ENCODE results near the gene SPOCK1.

The SPOCK1 gene

DNA sequence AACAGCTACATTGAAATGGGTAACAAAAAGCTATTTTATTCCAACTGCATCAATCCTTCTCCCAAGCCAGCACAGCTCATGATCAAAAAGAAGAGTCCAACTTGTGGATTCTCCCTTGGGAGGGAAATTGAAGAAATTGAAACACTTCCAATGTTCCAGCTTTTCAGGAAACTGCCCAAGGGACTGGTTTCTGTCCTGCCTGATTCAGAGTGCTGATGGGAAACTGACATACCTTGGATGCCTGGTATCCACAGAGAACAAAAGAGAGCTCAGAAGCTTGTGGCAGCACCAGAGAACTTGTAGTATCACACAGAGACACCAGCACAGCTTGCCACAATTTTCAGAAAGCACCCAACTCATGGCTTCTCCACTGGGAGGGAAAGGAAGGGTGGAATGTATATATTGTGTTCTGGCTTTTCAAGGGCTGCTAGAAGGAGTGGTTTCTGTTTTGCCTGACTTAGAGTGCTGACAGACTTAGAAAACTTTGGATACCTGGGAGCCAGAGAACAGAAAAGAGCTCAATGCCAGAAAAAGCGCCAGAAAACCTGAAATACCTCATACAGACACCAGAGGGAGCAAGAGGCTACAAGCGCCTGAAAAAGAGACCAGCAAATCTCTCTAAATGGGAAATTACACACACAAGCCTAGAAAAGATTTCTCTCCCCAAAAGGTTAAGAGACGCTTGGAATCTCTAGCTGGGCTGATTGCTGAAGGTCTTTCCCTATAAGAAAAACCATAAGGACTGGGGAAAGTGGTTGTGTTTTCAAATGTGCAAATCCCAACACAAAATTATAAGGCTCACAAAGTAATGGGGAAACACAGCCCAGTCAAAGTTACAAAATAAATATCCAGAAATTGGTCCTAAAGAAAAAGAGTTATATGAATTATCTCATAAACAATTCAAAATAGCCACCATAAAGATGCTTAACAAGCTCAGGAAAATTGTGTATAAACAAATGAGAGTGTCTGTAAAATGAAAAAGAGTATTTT, 178.8 kb downstream of the SPOCK1 start:
- peaks cover 23% of the 10 kb centered on the region for H3K27me3 Mint-ChIP-seq
- no peak overlapping the region for H3K4me3 Mint-ChIP-seq
- intact Hi-C loops (cut with micrococcal nuclease), result loop anchor here (1.0 kb wide), 1 partner anchor 179 kb away; the partner anchor contains the start of gene SPOCK1
- H3K36me3 Mint-ChIP-seq (ENCODE audit: low read depth), result no peaks in the 10 kb centered on the region
- H3K4me1 Mint-ChIP-seq (ENCODE audit: low read depth), result no peaks in the 10 kb centered on the region
- H3K9me3 Mint-ChIP-seq, result no peaks in the 10 kb centered on the region
- H3K27ac Mint-ChIP-seq, result no peak overlapping the region

GRCh38 chr5:137318027-137318426, 181.1 kb downstream of the SPOCK1 start:
- H3K27ac Mint-ChIP-seq, result no peak overlapping the region
- intact Hi-C loops (cut with micrococcal nuclease), result no loop called here
- H3K27me3 Mint-ChIP-seq, result peaks cover 28% of the 10 kb centered on the region
- no peaks in the 10 kb centered on the region for H3K9me3 Mint-ChIP-seq
- H3K36me3 Mint-ChIP-seq (ENCODE audit: low read depth), result no peaks in the 10 kb centered on the region
- no peaks in the 10 kb centered on the region for H3K4me1 Mint-ChIP-seq (ENCODE audit: low read depth)
- no peak overlapping the region for H3K4me3 Mint-ChIP-seq

GRCh38 chr5:137316346-137316736, 182.8 kb downstream of the SPOCK1 start:
- intact Hi-C loops (cut with micrococcal nuclease), result no loop called here
- Mint-ChIP-seq H3K4me1 (ENCODE audit: low read depth) (no peaks in the 10 kb centered on the region), H3K36me3 (ENCODE audit: low read depth) (no peaks in the 10 kb centered on the region), H3K27me3 (peaks cover 25% of the 10 kb centered on the region), H3K9me3 (no peaks in the 10 kb centered on the region), H3K27ac (no peak overlapping the region), H3K4me3 (no peak overlapping the region)

DNA sequence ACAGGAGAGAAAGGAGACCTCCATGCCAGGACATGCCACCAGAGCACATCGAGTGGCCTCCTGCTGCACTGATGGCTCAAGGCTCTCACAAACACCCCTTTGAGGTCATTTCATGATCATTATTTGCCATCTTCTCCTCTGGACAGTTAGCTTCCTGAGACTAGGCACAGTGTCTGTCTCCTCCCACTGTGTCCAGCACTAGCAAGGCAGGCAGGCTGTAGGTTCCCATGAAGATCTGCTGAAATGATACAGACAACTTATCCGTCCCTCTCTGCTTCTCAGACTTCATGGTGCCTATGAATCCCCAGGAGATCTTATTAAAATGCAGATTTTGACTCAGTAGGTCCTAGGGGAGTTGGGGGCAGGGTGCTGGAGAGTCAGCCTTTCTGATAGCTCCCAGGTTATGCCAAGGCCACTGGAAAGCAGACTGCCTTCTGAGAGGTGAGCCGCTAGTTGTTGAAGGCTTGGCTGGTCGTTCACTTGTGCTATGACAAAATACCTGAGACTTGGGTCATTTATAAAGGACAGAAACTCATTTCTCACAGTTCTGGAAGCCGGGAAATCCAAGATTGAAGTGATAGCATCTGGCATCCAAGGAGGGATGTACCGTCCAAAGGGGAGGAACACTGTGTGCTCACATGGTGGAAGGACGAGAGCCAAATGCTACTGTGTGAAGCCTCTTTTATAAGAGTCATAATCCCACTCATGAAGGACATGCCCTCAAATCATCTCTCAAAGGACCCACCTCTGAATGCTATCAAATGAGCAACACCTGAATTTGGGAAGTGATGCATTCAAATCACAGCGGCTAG, 183.4 kb downstream of the SPOCK1 start:
- no peaks in the 10 kb centered on the region for H3K36me3 Mint-ChIP-seq (ENCODE audit: low read depth)
- intact Hi-C loops (cut with micrococcal nuclease), result no loop called here
- H3K27ac Mint-ChIP-seq, result no peak overlapping the region
- H3K4me3 Mint-ChIP-seq, result no peak overlapping the region
- no peaks in the 10 kb centered on the region for H3K4me1 Mint-ChIP-seq (ENCODE audit: low read depth)
- H3K9me3 Mint-ChIP-seq, result no peaks in the 10 kb centered on the region
- peaks cover 24% of the 10 kb centered on the region for H3K27me3 Mint-ChIP-seq

GRCh38 chr5:137315109-137315508, 184.0 kb downstream of the SPOCK1 start:
- H3K9me3 Mint-ChIP-seq, result no peaks in the 10 kb centered on the region
- intact Hi-C loops (cut with micrococcal nuclease), result no loop called here

GRCh38 chr5:137313526-137314175, 185.5 kb downstream of the SPOCK1 start:
- Mint-ChIP-seq H3K36me3 (ENCODE audit: low read depth) (no peaks in the 10 kb centered on the region), H3K27me3 (peaks cover 19% of the 10 kb centered on the region), H3K4me1 (ENCODE audit: low read depth) (no peaks in the 10 kb centered on the region), H3K4me3 (no peak overlapping the region), H3K27ac (no peak overlapping the region), H3K9me3 (no peaks in the 10 kb centered on the region)
- intact Hi-C loops (cut with micrococcal nuclease), result no loop called here

More at GRCh38 chr5:137315109-137315508, 184.0 kb downstream of the SPOCK1 start:
- H3K27me3 Mint-ChIP-seq, result peaks cover 22% of the 10 kb centered on the region
- H3K36me3 Mint-ChIP-seq (ENCODE audit: low read depth), result no peaks in the 10 kb centered on the region
- H3K27ac Mint-ChIP-seq, result no peak overlapping the region
- no peaks in the 10 kb centered on the region for H3K4me1 Mint-ChIP-seq (ENCODE audit: low read depth)
- H3K4me3 Mint-ChIP-seq, result no peak overlapping the region

GRCh38 chr5:137312011-137312410, 187.1 kb downstream of the SPOCK1 start:
- intact Hi-C loops (cut with micrococcal nuclease), result no loop called here
- Mint-ChIP-seq H3K4me3 (no peak overlapping the region), H3K27ac (no peak overlapping the region), H3K27me3 (peaks cover 11% of the 10 kb centered on the region), H3K9me3 (no peaks in the 10 kb centered on the region), H3K4me1 (ENCODE audit: low read depth) (no peaks in the 10 kb centered on the region), H3K36me3 (ENCODE audit: low read depth) (no peaks in the 10 kb centered on the region)

GRCh38 chr5:137310051-137310730, 188.9 kb downstream of the SPOCK1 start:
- peaks cover 11% of the 10 kb centered on the region for H3K27me3 Mint-ChIP-seq
- no peaks in the 10 kb centered on the region for H3K4me1 Mint-ChIP-seq (ENCODE audit: low read depth)
- no peaks in the 10 kb centered on the region for H3K9me3 Mint-ChIP-seq
- no peaks in the 10 kb centered on the region for H3K36me3 Mint-ChIP-seq (ENCODE audit: low read depth)
- no peak overlapping the region for H3K27ac Mint-ChIP-seq
- intact Hi-C loops (cut with micrococcal nuclease), result no loop called here
- no peak overlapping the region for H3K4me3 Mint-ChIP-seq

GRCh38 chr5:137309290-137309689, 189.8 kb downstream of the SPOCK1 start:
- Mint-ChIP-seq H3K4me3 (no peak overlapping the region), H3K27ac (no peak overlapping the region), H3K4me1 (ENCODE audit: low read depth) (no peaks in the 10 kb centered on the region), H3K9me3 (no peaks in the 10 kb centered on the region), H3K27me3 (peaks cover 7% of the 10 kb centered on the region), H3K36me3 (ENCODE audit: low read depth) (no peaks in the 10 kb centered on the region)
- intact Hi-C loops (cut with micrococcal nuclease), result no loop called here

GRCh38 chr5:137308311-137308710, 190.8 kb downstream of the SPOCK1 start:
- Mint-ChIP-seq H3K4me1 (ENCODE audit: low read depth) (no peaks in the 10 kb centered on the region), H3K9me3 (no peaks in the 10 kb centered on the region), H3K27ac (no peak overlapping the region), H3K36me3 (ENCODE audit: low read depth) (no peaks in the 10 kb centered on the region), H3K4me3 (no peak overlapping the region), H3K27me3 (peaks cover 6% of the 10 kb centered on the region)
- intact Hi-C loops (cut with micrococcal nuclease), result no loop called here

DNA sequence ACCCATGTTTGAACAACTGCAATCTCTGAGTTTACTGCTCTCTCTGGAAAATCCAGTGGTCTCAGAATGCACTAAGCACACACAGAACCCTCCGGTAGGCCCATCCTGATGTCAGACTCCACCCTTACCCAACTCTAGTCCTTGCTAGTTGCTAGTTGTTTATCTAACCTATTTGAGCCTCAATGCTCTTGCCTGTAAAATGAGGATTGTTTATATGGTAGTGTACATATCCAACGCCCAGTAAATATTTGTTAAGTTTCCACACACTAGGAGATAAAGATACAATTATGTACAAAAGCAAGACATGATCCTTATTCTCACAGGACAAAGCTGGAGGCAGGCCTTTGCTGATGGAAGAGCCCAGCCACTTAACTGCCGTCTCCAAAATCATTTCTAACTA, 192.2 kb downstream of the SPOCK1 start:
- Mint-ChIP-seq H3K4me1 (ENCODE audit: low read depth) (no peaks in the 10 kb centered on the region), H3K27me3 (peaks cover 6% of the 10 kb centered on the region)
- intact Hi-C loops (cut with micrococcal nuclease), result no loop called here

DNA sequence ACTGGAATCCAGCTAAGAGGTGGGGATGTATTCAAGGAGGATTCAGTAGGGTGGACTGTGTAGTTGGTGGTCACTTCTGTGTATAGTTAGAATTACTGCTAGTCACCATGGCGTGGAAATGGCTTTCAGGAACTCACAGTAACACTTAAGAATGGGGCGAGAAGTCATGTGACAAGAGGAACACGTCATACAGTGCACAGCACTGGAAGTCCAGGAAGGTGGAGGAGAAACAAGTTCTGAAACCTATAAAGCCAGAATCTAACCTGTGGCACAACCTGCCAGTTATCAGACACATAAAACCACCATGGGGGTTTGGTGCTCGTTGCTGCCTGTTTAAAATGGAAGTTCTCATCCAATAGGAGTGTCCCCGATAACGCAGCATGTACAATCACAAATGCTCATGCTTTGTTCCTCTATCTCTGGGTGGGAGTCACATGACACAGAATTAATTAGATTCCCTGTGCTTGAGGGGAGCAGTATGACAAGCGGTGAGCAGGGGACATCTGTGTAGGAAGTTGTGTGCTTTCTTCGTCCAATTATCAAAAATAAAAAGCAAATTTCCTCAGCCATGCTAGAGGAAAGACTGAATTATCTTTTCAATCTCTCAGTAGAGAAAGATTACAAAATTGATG, 193.0 kb downstream of the SPOCK1 start:
- no peak overlapping the region for H3K27ac Mint-ChIP-seq
- intact Hi-C loops (cut with micrococcal nuclease), result no loop called here
- H3K27me3 Mint-ChIP-seq, result peaks cover 6% of the 10 kb centered on the region
- H3K9me3 Mint-ChIP-seq, result no peaks in the 10 kb centered on the region
- H3K4me1 Mint-ChIP-seq (ENCODE audit: low read depth), result no peaks in the 10 kb centered on the region
- no peak overlapping the region for H3K4me3 Mint-ChIP-seq
- H3K36me3 Mint-ChIP-seq (ENCODE audit: low read depth), result no peaks in the 10 kb centered on the region

More for the DNA sequence above, 192.2 kb downstream of the SPOCK1 start:
- Mint-ChIP-seq H3K36me3 (ENCODE audit: low read depth) (no peaks in the 10 kb centered on the region), H3K4me3 (no peak overlapping the region), H3K27ac (no peak overlapping the region), H3K9me3 (no peaks in the 10 kb centered on the region)

All from dendritic cell treated with granulocyte-macrophage colony-stimulating factor and Interleukin-4, amounts not matched to agents 40 ng/mL and 50 ng/mL, for 4 days (primary cell).